GM21367 (cell line): ENCODE data around the gene CHSY1.

Experiments used
- ATAC-seq: cut with Tn5 transposase; IDR thresholded peaks from one replicate; pipeline ENCODE4 v1.9.1; 2021; ENCODE audit not compliant: unreplicated experiment

CHSY1 gene

GRCh38 chr15:101173233-101174119, 78.4 kb downstream of the CHSY1 start:
- ATAC-seq: no peak

GRCh38 chr15:101172501-101173071, 79.3 kb downstream of the CHSY1 start:
- ATAC-seq: no peak

GRCh38 chr15:101171954-101172353, 79.9 kb downstream of the CHSY1 start:
- ATAC-seq: no peak

- no peak for ATAC-seq
These were observed 81.1 kb downstream of the CHSY1 start for GRCh38 chr15:101170568-101171350.

GRCh38 chr15:101169495-101170071, 82.3 kb downstream of the CHSY1 start:
- ATAC-seq: no peak

- no peak for ATAC-seq
These were observed 82.9 kb downstream of the CHSY1 start for GRCh38 chr15:101168898-101169494.

GRCh38 chr15:101168463-101168824, 83.4 kb downstream of the CHSY1 start:
- no peak for ATAC-seq

- ATAC-seq: no peak
These were observed 83.9 kb downstream of the CHSY1 start for GRCh38 chr15:101167753-101168462.

GRCh38 chr15:101167411-101167752, 84.5 kb downstream of the CHSY1 start:
- ATAC-seq: no peak

- no peak for ATAC-seq
These were observed 85.9 kb downstream of the CHSY1 start for GRCh38 chr15:101165905-101166471.

- ATAC-seq: no peak
These were observed 89.0 kb downstream of the CHSY1 start for GRCh38 chr15:101162701-101163483.

- no peak for ATAC-seq
These were observed 90.2 kb downstream of the CHSY1 start for GRCh38 chr15:101161656-101162055.

GRCh38 chr15:101159936-101160815, 91.7 kb downstream of the CHSY1 start:
- ATAC-seq: no peak

- no peak for ATAC-seq
These were observed 92.5 kb downstream of the CHSY1 start for GRCh38 chr15:101159096-101159935.

GRCh38 chr15:101158166-101159095, 93.4 kb downstream of the CHSY1 start:
- ATAC-seq: no peak

- no peak for ATAC-seq
These were observed 94.1 kb downstream of the CHSY1 start for GRCh38 chr15:101157721-101158120.
